GM18511 (cell line): ENCODE results near the gene DCAF8L1.
"Not testable (repeated sequence)": the region's sequence is repeated elsewhere in the genome, so short reads cannot be mapped to it uniquely, and the experiment has no call there.

Source experiments
- ATAC-seq: cut with Tn5 transposase; IDR thresholded peaks from one replicate; pipeline ENCODE4 v1.9.1; 2021; ENCODE audit warnings: mild to moderate bottlenecking, moderate library complexity; ENCODE audit not compliant: unreplicated experiment

The DCAF8L1 gene

DNA sequence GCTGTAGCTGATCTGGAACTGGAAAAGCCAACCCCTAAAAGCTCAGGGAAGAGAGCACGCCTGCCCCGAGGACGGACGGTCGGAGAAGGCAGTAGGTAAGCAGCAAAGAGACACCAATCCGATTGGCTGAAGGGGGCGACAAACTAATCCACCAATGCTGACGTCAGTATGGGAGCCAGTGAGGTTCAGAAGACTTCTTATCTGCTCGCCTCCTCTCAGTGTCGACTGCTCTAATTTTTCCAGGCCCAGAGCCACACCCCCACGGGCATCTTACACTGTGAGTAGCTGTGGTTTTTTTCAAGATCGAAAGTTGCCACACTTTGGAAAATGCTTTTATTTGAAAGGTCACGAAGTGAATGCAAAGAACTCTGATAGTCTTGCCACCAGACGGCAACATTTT, at the start of gene DCAF8L1:
DCAF8L1 (minus strand) TSS at position 101 of the 400 bp plus-strand sequence. CDS start 115 bp downstream, outside the sequence.
- ATAC-seq: no peak

DNA sequence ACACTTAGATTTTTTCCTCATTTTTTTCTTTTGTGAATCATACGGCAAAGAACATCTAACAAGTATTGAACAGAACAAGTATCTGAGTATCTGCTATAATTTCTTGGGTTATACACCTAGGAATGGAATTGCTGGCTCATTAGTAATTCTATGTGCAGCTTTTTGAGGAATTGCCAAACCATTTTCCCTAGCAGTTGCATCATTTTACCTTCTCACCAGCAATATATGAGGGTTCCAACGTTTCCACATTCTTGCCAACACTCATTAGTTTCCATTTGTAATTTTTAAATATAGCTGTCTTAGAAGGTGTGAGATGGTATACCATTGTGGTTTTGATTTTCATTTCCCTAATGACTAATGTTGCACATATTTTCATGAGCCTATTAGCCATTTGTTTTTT, 41.1 kb upstream of the DCAF8L1 start:
- ATAC-seq: no peak

DNA sequence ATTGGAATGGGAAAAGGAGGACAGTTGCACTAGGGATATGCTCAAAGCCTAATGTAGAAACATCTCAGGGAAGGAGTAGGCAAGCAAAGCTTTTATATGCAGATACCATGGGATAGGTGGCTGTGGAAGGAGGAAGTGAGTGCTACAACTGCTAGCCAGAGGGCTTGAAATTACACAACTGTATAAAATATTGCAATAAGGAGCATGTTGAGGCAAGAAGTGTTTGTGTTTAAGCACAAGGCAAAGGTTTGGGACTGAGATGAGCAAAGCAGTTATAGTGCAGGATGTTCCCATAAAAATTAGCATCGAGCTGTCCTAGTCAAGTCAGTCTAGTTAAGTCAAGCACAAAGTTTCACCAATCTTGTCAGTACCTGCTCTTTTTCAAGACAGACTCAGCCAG, 35.6 kb upstream of the DCAF8L1 start:
- ATAC-seq: no peak

DNA sequence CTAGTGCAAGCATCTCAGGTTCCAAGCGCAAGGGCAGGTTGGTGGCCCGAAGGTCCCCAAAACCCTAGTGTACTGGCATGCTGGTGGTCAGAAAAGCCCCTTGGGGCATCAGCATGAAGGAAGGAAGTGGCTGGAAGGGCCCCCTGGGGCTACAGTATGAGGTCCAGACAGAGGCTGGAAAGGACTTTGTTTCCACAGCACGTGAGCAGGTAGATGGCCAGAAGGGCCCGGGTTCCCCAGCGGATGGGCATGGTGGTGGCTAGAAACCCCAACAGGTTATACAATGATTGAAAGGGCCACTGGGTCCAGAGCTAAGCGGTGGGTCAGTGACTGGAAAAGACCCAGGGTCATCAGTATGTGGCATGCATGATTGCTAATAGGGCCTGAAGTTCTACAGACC, 34.7 kb upstream of the DCAF8L1 start:
- no peak for ATAC-seq

DNA sequence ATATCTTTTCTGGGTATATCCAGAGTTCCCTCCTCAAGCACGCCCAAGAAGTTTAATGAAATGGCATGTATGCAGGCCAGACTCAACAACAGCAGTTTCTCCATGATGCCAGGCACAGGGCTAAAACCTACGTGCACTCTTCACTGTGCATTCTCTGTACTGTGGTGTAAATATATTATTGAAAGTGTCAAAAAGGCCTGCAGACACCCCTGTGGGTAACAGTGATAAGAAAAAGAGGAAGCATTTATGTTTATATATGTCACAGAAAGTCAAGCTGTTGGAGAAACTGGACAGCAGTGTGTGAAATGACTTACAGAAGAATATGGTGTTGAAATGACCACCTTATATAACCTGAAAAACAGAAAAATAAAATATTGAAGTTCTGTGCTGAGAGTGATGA, 29.6 kb upstream of the DCAF8L1 start:
- no peak for ATAC-seq

DNA sequence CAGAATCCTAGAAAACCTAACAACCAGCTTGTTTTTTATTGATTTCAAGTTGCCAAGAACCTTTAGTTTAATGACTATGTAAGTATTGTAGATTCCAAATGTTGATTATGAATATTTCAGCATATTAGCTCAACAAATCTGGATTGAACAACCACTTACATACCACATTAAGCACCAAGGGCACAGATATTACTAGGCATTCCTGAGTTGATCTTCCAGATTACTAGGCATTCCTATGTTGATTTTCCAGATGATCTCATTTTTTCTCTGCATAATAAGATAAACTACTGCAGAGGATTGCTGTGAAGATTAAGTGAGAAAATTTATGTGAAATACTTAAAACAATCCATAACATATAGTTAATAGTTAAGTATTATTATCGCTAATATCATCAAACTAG, 17.4 kb upstream of the DCAF8L1 start:
- no peak for ATAC-seq

DNA sequence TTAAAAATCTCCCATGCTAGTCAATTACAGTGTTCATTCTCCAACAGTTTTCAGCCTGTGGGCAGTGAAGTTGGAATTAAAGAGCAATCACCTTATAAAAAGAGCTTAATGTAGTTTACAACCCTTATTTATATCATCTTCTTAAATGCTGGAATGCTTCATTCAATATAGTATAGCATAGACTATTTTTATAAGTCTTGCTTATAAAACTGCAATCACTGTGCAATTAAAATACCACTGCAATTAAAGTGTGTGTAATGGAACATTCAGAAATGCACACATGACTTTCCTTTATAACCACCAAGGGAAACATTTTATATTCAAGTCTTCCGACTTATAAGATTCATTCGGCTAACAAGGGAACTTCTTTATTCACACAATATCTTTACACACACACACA, 16.4 kb upstream of the DCAF8L1 start:
- no peak for ATAC-seq

DNA sequence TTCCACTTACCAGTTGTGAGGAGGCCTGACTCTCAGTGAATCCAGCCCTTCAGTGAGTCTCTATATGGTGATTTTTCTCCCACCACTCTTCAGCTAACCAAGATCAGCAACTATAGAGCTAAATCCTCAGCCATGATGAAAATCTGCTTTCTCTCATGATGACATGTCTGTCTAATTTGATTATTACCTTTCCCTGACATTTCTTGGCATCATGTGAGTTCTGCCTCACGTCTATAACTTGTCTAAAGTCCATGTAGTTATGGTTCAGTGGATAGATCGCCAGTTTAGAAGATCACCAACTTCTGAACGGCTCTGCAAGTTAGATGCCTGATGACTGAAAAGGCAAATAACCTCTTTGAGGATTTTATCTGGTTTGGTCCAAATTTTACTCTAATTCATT, 14.9 kb upstream of the DCAF8L1 start:
- ATAC-seq: no peak

DNA sequence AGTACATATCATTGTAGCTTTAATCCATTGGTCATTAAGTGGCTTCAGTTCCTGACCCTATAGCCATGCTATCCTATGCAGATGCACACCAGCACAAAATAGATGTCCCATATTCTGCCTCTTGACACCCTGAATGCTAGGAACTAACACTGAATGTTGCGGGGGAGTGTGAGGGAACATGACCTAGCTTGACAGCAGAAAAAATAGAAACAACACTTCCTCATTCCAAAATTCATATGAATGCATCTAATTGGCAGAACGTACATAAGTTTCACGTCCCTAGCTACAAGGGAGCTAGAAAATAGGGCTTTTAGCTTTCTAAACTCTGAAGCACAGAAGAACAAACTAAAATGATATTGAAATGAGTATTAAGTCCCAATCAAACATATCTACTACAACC, 14.4 kb upstream of the DCAF8L1 start:
- ATAC-seq: no peak

DNA sequence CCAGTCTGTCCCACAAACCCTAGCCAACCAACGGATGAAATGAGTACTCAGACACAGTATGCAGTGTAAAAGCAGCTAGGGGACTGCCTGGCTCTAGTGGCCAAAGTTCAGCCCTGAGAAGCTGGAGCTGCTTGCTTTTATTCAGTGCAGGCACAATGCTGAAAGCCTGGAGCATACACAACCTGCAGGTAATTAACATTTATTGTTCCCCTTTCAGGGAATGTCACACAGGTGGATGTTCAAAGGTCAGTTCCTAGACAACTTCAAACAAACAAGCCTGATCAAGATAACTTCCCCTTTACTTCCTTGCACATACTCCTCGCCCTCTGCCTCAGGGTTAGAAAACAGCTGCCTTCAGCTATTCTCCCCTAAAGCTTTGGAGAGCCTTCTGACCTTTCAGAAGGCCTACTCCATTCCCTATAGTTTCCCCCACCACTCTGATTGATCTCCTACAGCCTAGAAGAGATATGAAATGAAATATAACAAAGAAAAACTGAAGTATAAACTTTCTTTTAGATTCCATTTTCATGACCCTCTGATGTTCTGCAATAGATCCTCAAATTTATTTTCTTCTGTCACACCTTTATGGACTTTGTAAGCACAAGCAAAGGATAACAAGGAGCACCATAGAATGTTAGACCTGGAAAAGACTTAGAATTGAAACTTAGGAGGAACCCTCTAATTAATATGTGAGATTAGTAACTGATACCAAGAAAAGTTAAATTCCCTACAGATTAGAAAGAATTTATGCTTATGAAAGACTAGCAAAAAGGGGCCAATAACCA, 6.8 kb upstream of the DCAF8L1 start:
- no peak for ATAC-seq

DNA sequence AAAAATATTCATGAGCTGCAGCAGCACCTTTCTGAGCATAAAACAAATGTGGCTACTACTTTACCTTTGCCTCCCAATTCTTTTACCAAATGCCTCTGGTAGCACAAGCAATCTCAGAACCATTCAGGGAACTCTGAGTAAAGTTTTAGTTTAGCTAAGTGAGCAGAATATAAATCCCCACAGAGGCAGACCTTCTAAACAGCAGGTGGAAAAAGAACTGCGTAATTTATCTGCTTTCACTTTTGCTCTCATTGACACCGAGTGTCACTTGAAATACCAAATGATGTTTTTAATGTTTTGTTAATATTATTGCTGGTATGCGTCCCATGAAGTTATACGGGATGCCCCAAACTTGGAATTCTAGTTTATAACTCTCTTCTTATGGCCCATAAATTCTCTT, 4.3 kb downstream of the DCAF8L1 start:
- ATAC-seq: not testable (repeated sequence)

DNA sequence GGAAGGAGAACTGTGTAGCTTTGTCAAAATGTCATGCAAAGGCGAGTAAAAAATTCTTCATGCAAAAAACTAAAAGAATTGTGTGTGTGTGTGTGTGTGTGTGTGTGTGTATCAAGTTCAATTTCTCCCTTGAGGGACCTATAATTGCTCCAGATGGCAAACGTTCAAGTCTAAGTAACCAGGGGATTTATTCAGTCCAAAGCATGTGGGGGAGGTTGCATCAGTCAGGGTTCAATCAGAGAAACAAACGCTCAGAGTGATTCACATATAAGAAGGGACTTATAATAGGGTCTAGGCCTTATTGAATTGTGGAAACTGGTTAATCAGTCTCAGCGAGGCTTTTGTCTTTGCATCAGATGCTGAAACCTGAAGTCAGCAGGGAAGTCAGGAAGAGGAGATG, 5.0 kb downstream of the DCAF8L1 start:
- no peak for ATAC-seq

DNA sequence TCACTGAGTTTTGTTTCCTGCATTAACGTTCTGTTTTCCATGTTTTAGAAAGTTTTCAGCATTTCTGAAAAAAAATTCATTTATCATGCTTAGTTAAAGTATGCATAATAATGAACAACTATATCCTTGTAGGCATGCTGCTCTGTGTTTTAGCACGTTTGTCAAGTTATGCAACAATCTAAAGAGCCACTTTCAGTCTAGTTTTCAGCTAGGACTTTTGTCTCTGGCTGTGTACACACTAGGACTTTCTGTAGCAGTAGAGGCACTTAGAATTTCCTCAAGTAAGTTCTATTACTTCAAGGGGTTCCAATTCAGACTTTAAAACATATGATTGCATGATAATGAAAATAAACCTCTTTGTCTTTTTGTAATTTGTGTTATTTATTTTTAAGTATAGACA, 12.4 kb downstream of the DCAF8L1 start:
- no peak for ATAC-seq

DNA sequence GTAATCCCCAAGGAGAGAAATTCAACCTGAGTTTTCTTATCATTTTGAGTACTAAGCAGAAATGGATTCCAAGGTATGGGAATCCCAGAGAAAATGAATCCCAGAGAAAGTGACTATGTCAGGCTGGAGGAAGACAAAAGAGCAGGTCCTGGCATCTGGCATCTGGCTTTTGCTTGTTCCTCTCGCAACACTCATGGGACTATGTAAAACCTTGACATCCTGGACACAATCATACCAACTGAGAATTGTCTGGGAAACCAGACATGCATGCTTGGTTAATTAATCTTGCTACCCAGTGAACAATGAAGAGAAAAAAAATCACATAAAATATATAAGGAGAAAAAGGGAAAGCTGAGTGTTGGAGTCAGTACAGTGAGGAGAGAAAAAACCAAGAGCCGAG, 12.9 kb downstream of the DCAF8L1 start:
- no peak for ATAC-seq

DNA sequence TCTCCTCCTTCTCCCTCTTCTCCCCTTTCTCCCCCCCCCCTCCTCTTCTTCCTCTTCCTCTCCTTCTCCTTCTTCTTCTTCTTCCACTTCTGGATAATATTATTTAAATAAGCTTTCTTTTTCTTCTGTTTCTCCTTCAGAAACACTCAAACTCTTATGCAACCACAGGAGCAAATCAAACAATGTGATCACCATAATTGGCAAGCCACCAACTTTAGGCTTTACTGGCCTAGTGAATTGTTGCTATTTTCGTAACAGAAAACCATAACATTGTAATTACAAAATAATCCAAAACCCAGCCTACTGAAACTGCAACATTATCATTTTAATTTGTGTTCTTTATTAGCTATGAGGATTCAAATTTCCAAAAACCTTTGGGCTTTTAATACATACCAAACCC, 14.3 kb downstream of the DCAF8L1 start:
- ATAC-seq: no peak

DNA sequence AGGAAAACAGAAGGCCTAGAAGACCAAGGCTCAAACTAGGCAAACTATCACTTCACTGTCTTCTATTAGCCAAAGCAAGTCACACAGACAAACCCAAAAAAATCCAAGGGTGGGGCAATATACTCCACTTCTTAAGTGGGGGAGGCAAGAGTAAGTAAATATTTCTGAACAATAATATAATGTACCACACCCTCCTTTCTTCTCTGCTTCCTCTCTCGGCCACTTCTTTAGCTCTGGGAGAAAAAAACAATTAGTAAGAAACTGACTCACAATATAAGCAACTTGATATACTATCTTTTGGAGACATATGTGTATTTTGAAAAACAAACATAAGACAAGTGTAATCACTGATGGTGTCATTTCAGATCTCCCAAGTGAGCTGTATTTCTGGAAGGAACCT, 14.8 kb downstream of the DCAF8L1 start:
- no peak for ATAC-seq

DNA sequence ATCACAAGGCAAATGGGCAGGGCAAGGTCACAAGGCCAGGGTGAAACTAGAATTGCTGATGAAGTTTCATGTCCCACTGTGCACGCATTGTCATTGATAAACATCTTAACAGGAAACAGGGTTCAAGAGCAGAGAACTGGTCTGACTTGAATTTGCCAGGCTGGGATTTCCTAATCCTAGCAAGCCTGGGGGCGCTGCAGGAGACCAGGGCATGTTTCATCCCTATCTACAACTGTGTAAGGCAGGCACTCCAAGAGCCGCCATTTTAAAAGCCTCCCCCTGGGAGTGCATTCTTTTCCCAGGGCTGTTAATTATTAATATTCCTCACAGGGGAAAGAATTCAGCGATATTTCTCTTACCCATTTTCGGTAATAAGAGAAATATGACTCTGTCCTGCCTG, 15.9 kb downstream of the DCAF8L1 start:
- not testable (repeated sequence) for ATAC-seq

DNA sequence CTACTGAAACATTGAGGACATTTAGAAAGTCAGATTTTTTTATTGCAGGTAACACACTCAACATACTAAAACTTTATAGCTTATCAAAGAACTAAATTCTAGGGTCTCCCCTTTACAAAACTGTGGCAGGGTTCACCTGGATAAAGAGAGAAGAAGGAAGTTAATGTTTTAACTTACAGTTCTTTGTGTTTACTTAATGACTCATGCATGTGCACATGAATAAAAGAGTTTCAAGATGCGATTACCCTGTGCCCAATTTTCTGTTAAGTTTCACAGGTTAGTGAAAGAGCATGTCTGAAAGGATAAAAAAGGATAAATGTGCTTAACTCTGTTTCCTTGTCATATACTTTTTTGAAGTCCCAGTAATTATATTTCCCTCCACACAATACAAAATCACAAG, 16.8 kb downstream of the DCAF8L1 start:
- no peak for ATAC-seq

DNA sequence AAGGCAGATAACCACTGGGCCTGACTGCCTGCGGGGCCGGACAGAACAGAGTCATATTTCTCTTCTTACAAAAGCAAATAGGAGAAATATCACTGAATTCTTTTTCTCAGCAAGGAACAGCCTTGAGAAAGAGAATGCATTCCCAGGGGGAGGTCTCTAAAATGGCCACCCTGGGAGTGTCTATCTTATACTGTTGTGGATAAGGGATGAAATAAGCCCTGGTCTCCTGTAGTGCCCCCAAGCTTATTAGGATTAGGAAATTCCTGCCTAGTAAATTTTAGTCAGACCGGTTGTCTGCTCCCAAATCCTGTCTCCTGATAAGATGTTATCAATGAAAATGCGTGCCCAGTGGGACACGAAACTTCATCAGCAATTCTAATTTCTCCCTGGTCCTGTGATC, 20.8 kb downstream of the DCAF8L1 start:
- ATAC-seq: not testable (repeated sequence)

DNA sequence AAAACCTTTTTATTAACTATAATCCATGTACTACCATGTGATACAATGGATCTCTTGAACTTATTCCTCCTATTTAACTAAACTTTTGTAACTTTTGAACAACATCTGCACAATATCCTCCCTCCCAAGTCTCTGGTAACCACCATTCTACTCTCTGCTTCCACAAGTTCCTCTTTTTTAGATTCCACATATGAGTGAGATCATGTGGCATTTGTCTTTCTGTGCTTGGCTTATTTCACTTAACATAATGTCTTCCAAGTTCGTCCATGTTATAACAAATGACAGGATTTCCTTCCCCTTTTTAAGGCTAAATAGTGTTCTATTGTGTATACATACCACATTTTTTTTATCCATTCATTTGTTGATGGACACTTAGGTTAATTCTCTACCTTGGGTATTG, 28.1 kb downstream of the DCAF8L1 start:
- ATAC-seq: no peak

DNA sequence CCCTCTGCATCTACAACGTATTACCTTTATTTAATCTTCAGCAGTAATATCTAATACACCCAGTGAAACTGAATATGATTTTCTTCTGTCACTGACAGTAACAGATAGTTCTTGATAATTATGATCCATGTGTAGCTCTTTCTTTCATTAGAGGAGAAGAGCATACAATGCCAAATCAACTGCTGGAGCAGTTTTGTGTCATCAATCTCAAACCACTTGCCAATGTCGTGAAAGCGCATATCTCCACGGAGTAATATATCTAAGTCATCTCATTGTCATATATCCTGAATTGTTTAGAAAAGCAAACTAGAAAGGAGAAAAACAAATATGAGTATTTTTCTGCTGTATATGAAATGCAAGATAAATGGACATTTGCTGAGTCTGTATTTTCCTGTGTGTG, 47.9 kb downstream of the DCAF8L1 start:
- ATAC-seq: no peak
